KOPT-K1 (cell line): Measurements from ENCODE around the gene SPANXN5.
"Not testable (repeated sequence)": the region's sequence is repeated elsewhere in the genome, so short reads cannot be mapped to it uniquely, and the experiment has no call there.

ENCODE experiments used
- H3K27ac ChIP-seq: fragments of 200-600 bp; sonication (generic); 2 replicates; pipeline ENCODE4 v1.5.1; 2016; ENCODE audit warnings: antibody characterized with exemption, mild to moderate bottlenecking, low read depth, low read length; ENCODE audit not compliant: poor library complexity, severe bottlenecking
- H3K36me3 ChIP-seq: fragments of 200-600 bp; sonication (generic); 2 replicates; pipeline ENCODE4 v1.5.1; 2017; ENCODE audit warnings: antibody characterized with exemption, mild to moderate bottlenecking, low read length, moderate library complexity; ENCODE audit not compliant: insufficient read depth
- H3K9me3 ChIP-seq: fragments of 200-600 bp; sonication (generic); 2 replicates; pipeline ENCODE4 v1.5.1; 2017; ENCODE audit warnings: antibody characterized with exemption, low read length, mild to moderate bottlenecking; ENCODE audit not compliant: insufficient read depth, poor library complexity, severe bottlenecking

The SPANXN5 gene

GRCh38 chrX:52797327-52797726 is at the start of gene SPANXN5:
Gene SPANXN5, minus strand, starts transcription at chrX:52797427. Its CDS starts 79 bp downstream, at chrX:52797348.
- not testable (repeated sequence) for H3K27ac ChIP-seq, H3K36me3 ChIP-seq, H3K9me3 ChIP-seq

- H3K27ac ChIP-seq, H3K9me3 ChIP-seq, H3K36me3 ChIP-seq: not testable (repeated sequence)
Measured at GRCh38 chrX:52843619-52844018, 46.4 kb upstream of the SPANXN5 start.

- Histone ChIP-seq H3K9me3 (no peaks in the 10 kb centered on the region), H3K36me3 (no peaks in the 10 kb centered on the region), H3K27ac (no peak overlapping the region)
Measured at GRCh38 chrX:52839137-52839536, 41.9 kb upstream of the SPANXN5 start.

GRCh38 chrX:52830551-52830950 is 33.3 kb upstream of the SPANXN5 start:
- no peaks in the 10 kb centered on the region for H3K9me3 ChIP-seq
- H3K27ac ChIP-seq = no peak overlapping the region
- no peaks in the 10 kb centered on the region for H3K36me3 ChIP-seq

GRCh38 chrX:52824608-52825007 is 27.4 kb upstream of the SPANXN5 start:
- no peaks in the 10 kb centered on the region for H3K9me3 ChIP-seq
- H3K27ac ChIP-seq = no peak overlapping the region
- no peaks in the 10 kb centered on the region for H3K36me3 ChIP-seq

GRCh38 chrX:52821079-52821760 is 24.0 kb upstream of the SPANXN5 start:
- no peaks in the 10 kb centered on the region for H3K36me3 ChIP-seq
- no peak overlapping the region for H3K27ac ChIP-seq
- no peaks in the 10 kb centered on the region for H3K9me3 ChIP-seq

GRCh38 chrX:52819788-52820187 is 22.6 kb upstream of the SPANXN5 start:
- no peaks in the 10 kb centered on the region for H3K36me3 ChIP-seq
- no peak overlapping the region for H3K27ac ChIP-seq
- no peaks in the 10 kb centered on the region for H3K9me3 ChIP-seq

GRCh38 chrX:52811065-52811625 is 13.9 kb upstream of the SPANXN5 start, which contains the start of gene XAGE5:
Gene XAGE5, plus strand, starts transcription at chrX:52811287. Its CDS starts 1,280 bp downstream, at chrX:52812567.
- H3K36me3 ChIP-seq = no peaks in the 10 kb centered on the region
- no peak within 1 kb of the TSS for H3K27ac ChIP-seq
- H3K9me3 ChIP-seq = no peaks in the 10 kb centered on the region

- H3K9me3 ChIP-seq, H3K36me3 ChIP-seq, H3K27ac ChIP-seq: not testable (repeated sequence)
Measured at GRCh38 chrX:52804876-52805275, 7.6 kb upstream of the SPANXN5 start.

- H3K36me3 ChIP-seq, H3K9me3 ChIP-seq: not testable (repeated sequence)
Measured at GRCh38 chrX:52773504-52773903, 23.7 kb downstream of the SPANXN5 start.

GRCh38 chrX:52765983-52766382 is 31.2 kb downstream of the SPANXN5 start:
- not testable (repeated sequence) for H3K27ac ChIP-seq, H3K36me3 ChIP-seq, H3K9me3 ChIP-seq

More at GRCh38 chrX:52773504-52773903, 23.7 kb downstream of the SPANXN5 start:
- H3K27ac ChIP-seq = not testable (repeated sequence)

- H3K36me3 ChIP-seq, H3K27ac ChIP-seq, H3K9me3 ChIP-seq: not testable (repeated sequence)
Measured at GRCh38 chrX:52750952-52751351, 46.3 kb downstream of the SPANXN5 start, which contains the start of gene SSX2B. Gene SSX2B, plus strand, starts transcription at chrX:52751252. Its CDS starts 1,429 bp downstream, at chrX:52752681.
